GM21717 (cell line): Measurements from ENCODE around the gene DLG1.

ENCODE experiments used
- ATAC-seq: cut with Tn5 transposase; IDR thresholded peaks from one replicate; pipeline ENCODE4 v1.9.1; 2021; ENCODE audit warnings: mild to moderate bottlenecking, moderate library complexity; ENCODE audit not compliant: unreplicated experiment

The DLG1 gene

DNA sequence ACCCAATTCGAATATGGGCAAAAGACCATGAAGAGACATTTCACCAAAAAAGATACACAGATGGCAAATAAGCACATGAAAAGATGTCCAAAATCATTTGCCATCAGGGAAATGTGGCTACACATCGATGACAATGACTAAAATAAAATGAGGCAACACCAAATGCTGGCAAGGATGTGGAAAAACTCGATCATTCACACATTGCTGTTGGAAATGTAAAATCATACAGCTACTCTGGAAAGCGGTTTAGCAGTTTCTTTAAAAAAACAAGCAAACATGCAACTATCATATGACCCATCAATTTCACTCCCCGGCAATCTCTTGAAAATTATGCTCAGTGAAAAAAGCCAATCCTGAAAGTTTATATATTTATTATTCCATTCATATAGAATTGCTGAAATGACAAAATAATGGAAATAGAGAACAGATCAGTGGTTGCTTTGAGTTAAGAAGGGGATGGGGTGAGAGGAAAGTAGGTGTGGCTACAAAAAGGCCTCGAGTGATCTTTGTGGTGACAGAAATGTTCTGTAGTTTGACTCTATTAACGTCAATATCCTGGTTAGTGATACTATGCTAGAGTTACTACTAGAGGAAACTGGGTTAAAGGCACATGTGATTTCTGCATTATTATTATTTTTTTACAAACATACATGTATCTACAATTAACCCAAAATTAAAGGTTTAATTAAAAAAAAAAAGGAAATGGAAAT is 45.0 kb downstream of the DLG1 start:
- ATAC-seq: no peak

DNA sequence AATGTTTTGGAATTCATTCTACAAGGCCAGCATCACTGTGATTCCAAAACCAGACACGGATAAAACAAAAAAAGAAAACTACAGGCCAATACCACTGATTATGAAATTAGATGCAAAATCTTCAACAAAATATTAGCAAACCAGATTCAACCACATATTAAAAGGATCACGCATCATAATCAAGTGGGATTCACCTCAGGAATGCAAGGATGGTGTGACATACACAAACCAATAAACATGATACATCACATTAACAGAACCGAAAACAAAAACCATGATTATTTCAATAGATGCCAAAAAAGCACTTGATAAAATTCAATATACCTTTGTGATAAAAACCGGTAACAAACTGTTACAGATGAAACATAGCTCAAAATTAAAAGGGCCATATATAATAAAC is 48.9 kb downstream of the DLG1 start:
- no peak for ATAC-seq

- no peak for ATAC-seq
These were observed 50.1 kb downstream of the DLG1 start for GRCh38 chr3:197248341-197248740.

DNA sequence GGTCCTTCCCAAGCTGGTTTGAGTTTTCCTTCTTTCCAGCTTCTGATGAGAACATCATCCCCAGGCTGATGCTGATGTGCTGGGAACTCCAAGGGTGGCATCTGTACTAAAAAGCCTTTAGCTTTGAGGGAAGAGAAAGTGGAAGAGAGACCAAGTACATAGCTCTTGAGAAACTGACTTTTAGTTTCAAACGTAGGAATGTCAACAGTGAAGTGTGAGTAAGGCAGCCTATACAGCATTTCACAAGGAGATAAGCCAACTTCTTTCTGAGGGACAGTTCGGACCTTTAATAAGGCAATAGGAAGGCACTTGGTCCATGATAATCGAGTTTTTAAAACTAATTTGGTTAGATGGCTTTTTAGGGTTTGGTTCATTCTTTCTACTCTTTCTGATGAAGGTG is 53.7 kb downstream of the DLG1 start:
- ATAC-seq: no peak

- no peak for ATAC-seq
These were observed 55.5 kb downstream of the DLG1 start for GRCh38 chr3:197242784-197243432.

DNA sequence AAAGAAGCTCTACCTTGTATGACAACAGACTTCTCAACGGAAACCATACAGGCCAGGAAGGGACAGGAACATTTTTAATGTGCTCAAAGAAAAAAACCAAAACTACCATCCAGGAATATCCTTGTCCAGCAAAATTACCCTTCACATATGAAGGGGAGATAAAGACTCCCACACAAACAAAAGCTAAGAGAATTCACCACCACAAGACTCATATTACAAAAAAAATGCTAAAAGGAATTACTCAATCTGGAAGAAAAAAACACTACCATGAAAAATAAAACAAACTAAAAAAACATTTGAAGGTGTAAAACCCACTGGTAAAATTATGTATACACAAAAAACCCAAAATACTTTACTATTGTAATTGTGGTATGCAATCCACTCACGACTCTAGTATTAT is 57.2 kb downstream of the DLG1 start:
- no peak for ATAC-seq

DNA sequence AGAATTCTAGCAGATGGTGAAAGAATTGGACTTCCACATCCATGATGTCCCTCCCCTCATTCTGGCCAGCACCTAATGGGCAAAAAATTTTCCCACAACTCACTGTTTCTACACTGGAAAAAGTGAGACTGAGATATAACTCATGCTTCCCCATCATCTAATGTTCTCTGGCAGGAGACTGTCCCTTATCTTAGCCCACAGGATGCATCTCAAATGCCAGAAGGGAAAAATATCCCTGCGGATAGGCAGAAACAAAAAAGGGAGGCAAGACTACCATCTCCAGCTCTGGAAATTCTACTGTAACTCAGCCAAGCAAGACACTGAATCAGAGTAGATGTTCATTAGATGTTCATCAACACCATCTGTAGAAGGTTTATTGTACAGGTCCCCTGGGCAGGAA is 58.6 kb downstream of the DLG1 start:
- ATAC-seq: no peak

DNA sequence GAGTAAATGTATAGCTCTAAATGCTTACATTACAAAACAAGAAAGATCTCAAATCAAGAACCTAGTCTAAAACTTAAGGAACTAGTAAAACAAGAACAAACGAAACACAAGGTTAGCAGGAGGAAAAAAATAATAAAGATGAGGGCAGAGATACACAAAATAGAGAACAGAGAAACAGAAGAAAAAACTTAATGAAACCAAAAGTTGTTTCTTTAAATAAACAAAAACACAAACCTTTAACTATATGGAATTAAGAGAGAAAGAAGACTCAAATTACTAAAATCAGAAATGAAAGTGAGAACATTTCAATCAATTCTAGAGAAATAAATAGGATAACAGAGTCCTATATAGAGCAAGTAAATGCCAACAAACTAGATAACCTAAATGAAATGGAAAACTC is 59.6 kb downstream of the DLG1 start:
- ATAC-seq: no peak

DNA sequence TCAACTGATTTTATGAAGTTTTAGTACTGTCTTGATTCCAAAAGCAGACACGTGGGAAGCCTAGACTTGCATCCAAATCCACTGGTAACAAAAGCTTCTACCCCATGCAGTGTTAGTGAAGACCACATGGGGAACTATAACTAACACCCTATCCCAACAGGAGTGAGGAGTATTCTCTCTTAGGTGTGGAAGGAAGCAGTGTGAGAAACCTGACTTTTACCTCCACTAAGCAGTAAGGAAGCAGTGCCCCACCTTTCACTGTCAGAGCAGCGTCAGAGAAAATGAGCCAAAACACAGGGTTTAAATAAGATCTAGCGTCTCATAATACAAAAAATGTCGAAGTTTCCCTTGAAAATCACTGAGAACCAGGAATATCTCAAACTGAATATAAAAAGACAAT is 60.5 kb downstream of the DLG1 start:
- no peak for ATAC-seq

- ATAC-seq: no peak
These were observed 62.0 kb downstream of the DLG1 start for GRCh38 chr3:197236362-197236761.

GRCh38 chr3:197234947-197235914 is 63.2 kb downstream of the DLG1 start:
- no peak for ATAC-seq

DNA sequence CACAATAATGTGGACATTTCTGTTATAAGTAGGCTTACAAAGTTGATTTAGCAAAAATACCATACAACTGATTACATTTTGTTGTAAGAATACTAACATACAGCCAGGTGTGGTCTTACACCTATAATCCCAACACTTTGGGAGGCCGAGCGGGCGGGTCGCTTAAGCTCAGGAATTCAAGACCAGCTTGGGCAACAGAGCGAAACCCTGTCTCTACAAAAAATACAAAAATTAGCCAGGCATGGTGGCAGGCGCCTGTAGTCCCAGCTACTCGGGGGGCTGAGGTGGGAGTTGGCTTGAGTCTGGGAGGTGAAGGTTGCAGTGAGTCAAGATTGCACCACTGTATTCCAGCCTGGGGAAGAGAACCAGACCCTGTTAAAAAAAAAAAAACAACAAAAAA is 67.1 kb downstream of the DLG1 start:
- ATAC-seq: no peak

- no peak for ATAC-seq
These were observed 68.6 kb downstream of the DLG1 start for GRCh38 chr3:197229836-197230235.

DNA sequence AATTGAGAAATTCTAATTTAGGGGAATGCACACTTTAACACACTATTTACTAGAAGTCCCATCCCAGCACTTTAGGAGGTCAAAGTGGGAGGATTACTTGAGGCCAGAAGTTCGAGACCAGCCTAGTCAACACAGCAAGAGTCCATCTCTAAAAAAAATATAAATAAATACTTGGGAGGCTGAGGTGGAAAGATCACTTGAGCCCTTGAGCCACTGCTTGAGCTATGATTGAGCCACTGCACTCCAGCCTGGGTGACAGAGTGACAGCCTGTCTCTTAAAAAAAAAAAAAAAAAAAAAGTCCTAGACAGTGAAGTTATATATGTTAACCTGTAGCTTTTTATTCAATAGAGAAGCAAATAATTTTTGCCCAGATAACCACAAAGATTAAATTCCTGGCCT is 69.2 kb downstream of the DLG1 start:
- ATAC-seq: no peak

- ATAC-seq: no peak
These were observed 70.4 kb downstream of the DLG1 start for GRCh38 chr3:197227780-197228574.

GRCh38 chr3:197226179-197226578 is 72.2 kb downstream of the DLG1 start:
- no peak for ATAC-seq

GRCh38 chr3:197225579-197225978 is 72.8 kb downstream of the DLG1 start:
- ATAC-seq: no peak

DNA sequence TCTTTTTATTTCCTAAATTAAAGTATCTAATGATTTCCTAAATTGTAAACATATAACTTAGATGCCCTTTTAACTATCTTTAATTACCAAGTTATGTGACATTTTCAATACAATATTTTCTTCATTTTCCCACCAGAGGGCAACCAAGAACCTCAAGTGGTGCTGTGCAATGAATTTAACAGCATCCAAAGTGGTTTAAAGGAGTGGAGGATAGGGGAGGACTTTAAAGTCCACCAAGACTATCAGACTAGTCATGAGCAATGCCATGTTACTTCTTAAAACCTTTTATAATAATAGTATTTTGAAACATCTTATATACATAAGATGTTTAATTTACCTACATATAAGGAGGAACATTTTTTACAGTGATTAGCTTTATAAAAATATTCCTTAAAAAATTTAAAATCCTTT is 74.4 kb downstream of the DLG1 start:
- ATAC-seq: no peak

- ATAC-seq: no peak
These were observed 75.5 kb downstream of the DLG1 start for GRCh38 chr3:197222937-197223370.

GRCh38 chr3:197219619-197220018 is 78.8 kb downstream of the DLG1 start:
- ATAC-seq: no peak

DNA sequence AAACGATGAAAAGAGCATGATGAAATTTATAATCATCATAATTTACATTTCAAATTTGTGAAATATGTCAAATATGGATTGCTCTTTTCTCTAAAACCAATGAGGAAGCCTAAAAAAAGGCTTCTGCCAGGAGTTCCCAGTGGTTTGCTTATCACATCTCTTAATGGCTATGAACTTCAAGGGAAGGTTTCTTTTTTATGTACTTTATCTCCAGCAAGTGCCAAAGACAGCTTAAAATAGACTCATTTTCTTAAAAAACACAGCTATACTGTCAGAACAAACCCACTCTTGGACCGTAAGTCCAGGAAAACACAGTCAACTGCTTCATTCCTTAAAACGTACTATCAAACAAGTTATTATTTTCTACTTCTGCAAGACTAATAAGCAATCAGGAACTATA is 80.2 kb downstream of the DLG1 start:
- ATAC-seq: no peak
